Motor neuron (in vitro differentiated cells): ENCODE results near the gene MYL9. TPM values are rescaled to one million over a fixed set of nuclear protein-coding genes. Genes with fewer than 3 reads are reported as not detected.

Source experiments
- ATAC-seq, 8 experiments: fragments of 200-7000 bp; cut with Tn5 transposase; replicated peaks in 6 of 8; 2 replicates each; pipeline ENCODE4 v1.8.0; 2021; ENCODE audit warnings: mild to moderate bottlenecking in 8 of 8, moderate library complexity in 8 of 8
- H3K27ac ChIP-seq, 2 donors: fragments of 250-450 bp; sonication (Bioruptor Pico); 2 replicates each; pipeline ENCODE4 v1.9.0; 2021; ENCODE audit warnings: antibody characterized with exemption in 2 of 2, mild to moderate bottlenecking in 2 of 2, moderate library complexity in 1 of 2
- H3K4me1 ChIP-seq, 2 donors: fragments of 250-450 bp; sonication (Bioruptor Pico); replicated peaks in 1 of 2; 2 replicates each; pipeline ENCODE4 v1.6.1; 2021; ENCODE audit warnings: antibody characterized with exemption in 2 of 2, mild to moderate bottlenecking in 2 of 2, moderate library complexity in 1 of 2
- H3K4me3 ChIP-seq, 5 donors: fragments of 250-450 bp; sonication (Bioruptor Pico); 2 replicates each; pipeline ENCODE4 v1.9.0; 2021; ENCODE audit warnings: antibody characterized with exemption in 5 of 5, mild to moderate bottlenecking in 5 of 5, moderate library complexity in 4 of 5
- WGBS, 10 experiments: fragments of 450-650 bp; shearing (Covaris generic); methylation state at CpG; one replicate each; pipeline ENCODE4 v1.0.0; 2022; 5-methylcytosine and 5-hydroxymethylcytosine counted together
- in situ Hi-C, 9 experiments: fragments of 400-800 bp; cut with MboI; loops; one replicate each; pipeline ENCODE4 v1.15.0; 2021; ENCODE audit warnings: low sequenced_read_pairs in 9 of 9, low pct_unique_long_range_greater_than_20kb in 2 of 9; ENCODE audit not compliant: unreplicated experiment in 9 of 9
- total RNA-seq, 8 experiments: library from RNA; unstranded; fragments of 300-600 nt; gene quantifications; 2 replicates each; pipeline versions ENCODE4 v1.2.3 to v1.2.4, GENCODE V29; 2022

MYL9 gene
- total RNA-seq, 8 experiments from 2014 or later = 0.05 to 240 (median 8.8) TPM

DNA sequence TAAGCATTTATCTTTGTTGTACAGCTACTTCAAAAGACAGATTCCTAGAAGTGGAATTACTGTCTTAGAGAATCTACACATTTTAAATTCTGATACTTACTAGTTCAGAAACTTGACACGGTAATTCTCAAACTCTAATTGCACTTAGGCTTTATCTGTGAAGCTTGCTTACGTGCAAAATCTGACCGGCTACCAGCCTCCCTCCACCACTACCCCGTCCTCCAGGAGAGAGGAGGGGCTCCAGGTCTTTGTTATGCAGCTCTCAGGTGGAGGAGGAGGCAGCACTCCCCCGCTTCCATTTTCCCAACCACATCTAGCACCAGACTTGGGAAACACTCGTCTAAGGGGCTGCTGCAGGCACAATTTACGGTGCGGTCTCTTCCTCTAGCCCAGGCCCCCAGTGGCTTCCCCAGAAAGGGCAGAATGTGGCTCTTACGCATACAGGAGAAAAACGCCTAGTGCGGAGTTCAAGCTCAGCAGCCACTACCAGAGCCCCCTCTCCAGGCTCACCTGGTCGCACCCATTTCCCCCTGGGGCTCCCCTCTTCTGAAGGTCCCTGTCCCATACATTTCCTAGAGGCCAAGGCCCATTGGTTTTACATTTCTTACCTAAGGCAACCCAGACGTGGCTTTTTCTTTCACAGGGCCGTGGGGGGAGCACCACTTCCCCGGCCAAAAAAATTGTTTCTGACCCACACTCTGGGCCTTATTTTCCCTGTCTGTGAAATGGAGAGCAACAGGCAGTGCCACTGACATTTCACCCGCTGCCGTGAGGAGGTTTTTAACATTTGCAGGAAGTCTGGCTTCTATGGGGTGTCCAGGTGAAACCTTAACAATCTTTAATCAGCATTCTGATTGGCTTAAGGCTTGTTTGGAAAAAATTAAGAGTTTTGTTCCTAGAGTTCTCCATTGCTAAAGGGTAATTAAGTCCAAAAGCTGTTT lies 30.5 kb downstream of the MYL9 start:
- ATAC-seq = no peak
- peaks cover 5 to 19% of the 10 kb centered on the region in 2 donors for H3K4me1 ChIP-seq
- in situ Hi-C loops = no loop called here
- H3K27ac ChIP-seq = no peak overlapping the region
- no peak overlapping the region for H3K4me3 ChIP-seq
- 13 to 100% (median 40%) methylated on average over 2 to 11 of the region's 17 CpGs for WGBS, 10 experiments

DNA sequence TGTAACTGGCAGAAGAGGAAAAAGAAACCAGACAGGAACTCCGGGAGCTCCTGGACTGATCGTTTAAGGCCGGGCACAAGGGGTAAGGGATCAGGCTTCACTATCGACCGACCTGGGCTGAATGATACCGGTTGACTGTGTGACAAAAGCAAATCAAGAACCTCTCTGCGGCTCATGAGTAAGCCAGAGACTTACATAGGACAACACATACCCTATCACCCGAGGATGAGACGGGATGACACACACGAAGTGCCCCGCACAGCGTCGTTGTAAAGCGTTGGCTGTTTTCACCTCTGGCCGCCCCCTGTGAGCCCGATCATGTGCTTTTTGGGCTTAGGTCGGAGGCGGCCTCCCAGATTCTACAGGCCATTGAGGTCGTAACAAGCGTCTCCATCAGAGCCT lies 31.4 kb downstream of the MYL9 start:
- peak overlapping the region in 1 of 2 donors; percentile 2 for H3K27ac ChIP-seq
- H3K4me1 ChIP-seq = peaks cover 5 to 19% of the 10 kb centered on the region in 2 donors
- peak overlapping the region in 4 of 5 donors; percentile 43 to 58 (median 53) for H3K4me3 ChIP-seq
- ATAC-seq = peak in 6 of 8 experiments; percentile 3 to 21 (median 9)
- in situ Hi-C loops = no loop called here
- WGBS, 10 experiments = 10 to 51% (median 33%) methylated on average over 4 to 17 of the region's 20 CpGs; no CpG with 5 or more reads in 5 of the 10 experiments

DNA sequence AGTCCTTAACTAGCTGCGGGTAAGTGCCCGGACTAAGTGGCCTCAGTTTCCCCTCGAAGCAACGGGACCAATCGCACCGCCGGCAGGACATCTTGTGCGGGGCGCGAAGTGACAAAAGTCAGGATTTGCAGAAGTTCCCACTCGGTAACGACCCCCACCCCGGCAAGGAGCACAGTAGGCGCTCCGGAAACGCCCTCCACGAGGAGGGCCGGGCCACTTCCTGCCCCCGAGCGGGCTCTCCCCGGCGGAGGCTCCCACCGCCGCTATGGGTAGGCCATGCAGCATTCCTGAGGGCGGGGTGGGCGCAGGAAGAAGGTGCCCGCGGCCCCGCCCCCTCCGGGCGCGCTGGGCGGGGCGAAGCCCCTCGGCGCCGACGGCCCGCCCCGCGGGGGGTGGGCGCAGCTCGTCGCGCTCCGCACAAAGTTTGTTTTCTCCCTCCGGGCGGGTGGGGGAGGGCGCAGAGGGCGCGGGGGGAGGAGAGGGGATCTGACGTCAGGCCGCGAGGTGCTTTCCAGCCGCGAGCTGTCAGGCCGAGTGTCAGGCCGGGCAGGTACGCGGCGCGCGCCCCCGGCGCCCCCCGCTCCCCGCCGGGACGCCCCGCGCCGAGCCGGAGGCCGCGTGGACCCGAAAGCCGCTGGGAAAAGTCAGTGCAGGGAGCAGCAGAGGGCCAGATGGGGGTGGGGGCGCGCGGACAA lies 31.9 kb downstream of the MYL9 start, which contains the start of gene TGIF2:
Gene TGIF2 (plus strand): TSS at position 495 of the 695 bp plus-strand sequence. CDS start 5,178 bp downstream, outside the sequence.
- Histone ChIP-seq H3K27ac (peak within 1 kb of the TSS; percentile 50 to 81), H3K4me1 (peaks cover 5 to 19% of the 10 kb centered on the region in 2 donors), H3K4me3 (peak within 1 kb of the TSS; percentile 39 to 58 (median 52))
- peak; percentile 49 to 80 (median 74) for ATAC-seq
- in situ Hi-C loops = no loop called here
- WGBS, 10 experiments = 10 to 14% (median 12%) methylated on average over 1 to 5 of the region's 80 CpGs; no CpG with 5 or more reads in 7 of the 10 experiments

DNA sequence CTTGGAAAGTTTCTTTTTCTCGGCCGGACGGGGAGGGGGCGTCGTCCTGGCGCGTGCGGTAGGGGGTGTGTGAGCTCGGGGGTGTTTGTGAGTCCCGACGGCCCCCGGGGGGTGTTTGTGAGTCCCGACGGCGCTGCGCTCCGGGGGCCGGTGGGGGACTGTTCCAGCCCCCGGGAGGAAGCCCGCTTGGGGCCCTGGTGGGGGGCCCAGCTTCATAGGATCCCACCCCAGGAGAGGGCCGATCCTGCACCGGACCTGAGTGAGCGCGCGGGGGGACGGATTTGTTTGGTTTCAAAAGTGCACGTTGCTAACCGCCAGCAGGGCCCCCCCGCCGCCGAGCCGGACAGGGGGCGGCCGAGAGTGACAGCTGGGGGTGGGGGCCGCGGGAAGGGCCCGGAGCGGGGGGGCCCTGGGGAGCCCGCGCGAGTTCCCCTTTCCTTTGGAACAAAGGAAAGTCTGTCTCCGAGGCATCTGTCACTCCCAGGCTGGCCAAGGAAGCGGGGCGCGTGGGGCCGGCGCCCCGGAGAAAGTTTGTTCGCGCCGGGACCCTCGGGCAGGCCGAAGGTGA lies 32.6 kb downstream of the MYL9 start:
- H3K27ac ChIP-seq = peak overlapping the region; percentile 50 to 81
- peaks cover 5 to 19% of the 10 kb centered on the region in 2 donors for H3K4me1 ChIP-seq
- H3K4me3 ChIP-seq = peak overlapping the region; percentile 39 to 58 (median 52)
- no CpG with 5 or more reads among the region's 53 CpGs for WGBS, 10 experiments
- in situ Hi-C loops = no loop called here
- ATAC-seq = peak in 7 of 8 experiments; percentile 1 to 57 (median 13)

DNA sequence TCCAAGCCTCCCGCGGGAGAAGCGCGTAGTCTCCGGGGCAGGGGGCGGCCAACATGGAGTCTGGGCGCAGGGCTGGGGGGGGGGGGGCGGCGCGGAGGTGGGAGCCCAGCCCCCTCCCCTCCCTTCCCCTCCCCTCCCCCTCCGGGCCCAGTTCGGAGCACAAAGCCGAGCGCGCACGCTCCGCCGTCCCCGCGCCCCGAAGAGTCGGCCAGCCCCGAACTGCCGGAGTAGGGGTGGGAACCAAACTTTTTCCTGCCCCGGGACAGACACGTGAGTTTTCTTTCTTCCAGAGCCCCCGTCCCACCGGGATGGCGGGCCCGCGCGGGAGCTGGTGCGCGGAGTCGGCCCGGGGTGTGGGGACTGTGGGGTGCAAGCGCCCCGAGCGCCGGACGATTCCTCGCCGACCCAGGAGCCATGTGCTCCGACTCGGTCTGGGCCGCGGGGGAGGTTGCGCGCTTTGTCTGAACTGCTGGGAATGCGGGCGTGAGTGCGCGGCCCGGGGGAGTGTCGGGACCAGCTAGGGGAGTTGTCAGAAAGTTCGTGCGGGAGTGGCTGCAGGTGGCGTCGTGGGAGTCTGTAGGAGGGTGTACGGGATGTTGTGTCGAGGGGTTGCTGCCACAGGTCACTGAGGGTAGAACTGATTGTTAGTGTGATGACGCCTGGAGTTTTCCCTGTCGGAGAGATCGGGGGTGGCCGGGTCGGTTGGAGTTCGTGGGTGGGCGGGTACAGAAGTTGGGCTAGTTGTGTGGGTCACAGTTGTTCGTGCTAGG lies 33.2 kb downstream of the MYL9 start:
- peak overlapping the region; percentile 39 to 58 (median 52) for H3K4me3 ChIP-seq
- peaks cover 5 to 19% of the 10 kb centered on the region in 2 donors for H3K4me1 ChIP-seq
- WGBS, 10 experiments = 2 to 7% methylated on average over 6 to 10 of the region's 69 CpGs; no CpG with 5 or more reads in 8 of the 10 experiments
- ATAC-seq = peak; percentile 14 to 60 (median 21)
- in situ Hi-C loops = no loop called here
- peak overlapping the region; percentile 50 to 81 for H3K27ac ChIP-seq

DNA sequence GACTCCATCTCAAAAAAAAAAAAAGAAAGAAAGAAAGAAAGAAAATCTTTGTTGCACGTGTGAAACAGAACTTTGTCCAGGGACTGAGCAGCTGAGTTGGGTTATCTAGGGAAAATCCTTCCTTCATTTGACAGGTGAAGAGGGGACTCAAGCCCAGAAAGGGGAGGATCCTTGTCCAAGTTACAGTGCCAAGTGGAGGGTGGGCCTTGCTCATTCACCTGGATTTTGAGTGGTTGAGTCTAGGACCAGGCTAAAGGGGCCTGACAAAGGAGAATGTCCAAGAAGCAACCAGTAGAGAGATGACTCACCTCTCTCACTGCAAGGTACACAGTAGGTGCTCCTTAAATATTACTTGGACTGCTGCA lies 34.7 kb downstream of the MYL9 start:
- H3K4me1 ChIP-seq = peaks cover 5 to 19% of the 10 kb centered on the region in 2 donors
- 67 to 100% (median 100%) methylated on average over 1 of the region's 1 CpG; no CpG with 5 or more reads in 5 of the 10 experiments for WGBS, 10 experiments
- ATAC-seq = no peak
- H3K27ac ChIP-seq = no peak overlapping the region
- H3K4me3 ChIP-seq = no peak overlapping the region
- in situ Hi-C loops = no loop called here

DNA sequence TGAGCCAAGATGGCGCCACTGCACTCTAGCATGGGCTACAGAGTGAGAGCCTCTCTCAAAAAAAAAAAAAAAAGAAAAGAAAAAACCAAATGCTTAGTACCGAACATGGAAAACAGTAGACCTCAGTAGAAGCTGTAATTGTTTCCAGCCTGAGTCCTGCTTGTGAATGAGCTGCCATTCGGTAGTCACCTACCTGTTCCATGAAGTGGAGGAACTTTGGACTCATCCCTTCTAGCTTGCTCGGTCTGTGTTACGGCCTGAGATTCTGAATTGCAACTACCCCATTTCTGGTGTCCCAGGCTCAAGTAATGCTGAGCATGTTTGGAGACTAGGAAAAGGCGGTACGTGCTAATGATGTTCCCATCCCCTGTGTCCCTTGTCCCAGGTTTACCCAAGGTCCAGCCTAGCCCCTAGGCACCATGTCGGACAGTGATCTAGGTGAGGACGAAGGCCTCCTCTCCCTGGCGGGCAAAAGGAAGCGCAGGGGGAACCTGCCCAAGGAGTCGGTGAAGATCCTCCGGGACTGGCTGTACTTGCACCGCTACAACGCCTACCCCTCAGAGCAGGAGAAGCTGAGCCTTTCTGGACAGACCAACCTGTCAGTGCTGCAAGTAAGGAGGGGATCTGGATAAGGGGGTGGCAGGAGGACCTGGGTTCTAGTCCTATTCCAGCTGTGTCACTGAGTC lies 37.2 kb downstream of the MYL9 start:
- no peak for ATAC-seq

DNA sequence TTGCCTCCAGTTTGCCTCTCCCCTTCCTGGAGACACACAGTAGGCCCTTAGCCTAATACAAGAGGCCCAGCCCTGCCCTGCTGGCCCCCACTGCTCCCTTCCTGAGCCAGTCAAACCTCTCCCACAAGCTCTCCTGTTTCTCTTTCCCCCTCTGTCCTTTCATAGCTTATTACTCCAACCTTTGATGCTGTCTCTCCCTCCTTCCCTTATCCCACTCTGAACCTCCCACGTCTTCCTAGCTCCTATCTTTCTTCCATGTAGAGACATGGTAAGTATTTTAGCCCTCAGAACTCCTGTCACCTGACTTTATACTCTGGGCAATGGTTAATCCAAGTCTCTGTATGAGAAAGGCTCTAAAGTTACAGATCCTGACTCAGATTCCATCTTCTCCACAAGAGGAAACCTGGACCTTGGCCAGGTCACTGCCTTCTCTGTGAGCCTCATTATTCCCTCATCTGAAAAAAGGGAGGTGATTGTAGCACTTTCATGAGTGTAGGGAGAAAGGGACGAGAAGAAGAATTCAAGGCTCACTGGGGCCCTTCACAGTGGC lies 38.8 kb downstream of the MYL9 start:
- no peak overlapping the region for H3K27ac ChIP-seq
- 0 to 100% (median 80%) methylated on average over 1 to 2 of the region's 2 CpGs; no CpG with 5 or more reads in 3 of the 10 experiments for WGBS, 10 experiments
- peaks cover 3 to 5% of the 10 kb centered on the region in 2 donors for H3K4me1 ChIP-seq
- in situ Hi-C loops = no loop called here
- no peak overlapping the region for H3K4me3 ChIP-seq
- ATAC-seq = no peak

More for the DNA sequence above, 37.2 kb downstream of the MYL9 start:
- in situ Hi-C loops = no loop called here
- Histone ChIP-seq H3K4me1 (peaks cover 0 to 3% of the 10 kb centered on the region in 2 donors), H3K4me3 (no peak overlapping the region), H3K27ac (no peak overlapping the region)
- WGBS, 10 experiments = 60 to 100% (median 96%) methylated on average over 1 to 8 of the region's 15 CpGs; no CpG with 5 or more reads in 1 of the 10 experiments

DNA sequence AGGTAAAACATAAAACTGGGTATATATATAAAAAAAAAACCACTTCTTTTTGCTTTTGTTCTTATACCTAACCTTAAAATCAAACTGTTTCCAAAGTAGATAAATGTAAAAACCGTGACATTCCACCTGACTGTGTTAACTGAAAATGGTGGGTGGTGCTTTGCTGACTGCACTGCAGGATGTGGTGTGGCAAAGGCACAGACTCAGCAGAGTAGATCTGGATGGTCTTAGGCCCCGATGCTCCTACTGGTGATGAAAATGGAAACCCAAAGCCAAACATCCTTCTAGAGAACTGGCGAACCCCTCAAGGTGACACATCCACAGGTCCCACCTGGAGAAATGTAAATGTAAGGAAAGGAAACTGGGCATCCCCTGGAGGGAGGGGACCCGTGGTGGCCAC lies 41.0 kb downstream of the MYL9 start:
- ATAC-seq = no peak
- Histone ChIP-seq H3K4me1 (peaks cover 6 to 16% of the 10 kb centered on the region in 2 donors), H3K4me3 (no peak overlapping the region), H3K27ac (no peak overlapping the region)
- WGBS, 10 experiments = 78 to 100% (median 93%) methylated on average over 1 to 4 of the region's 4 CpGs; no CpG with 5 or more reads in 4 of the 10 experiments
- in situ Hi-C loops = no loop called here

DNA sequence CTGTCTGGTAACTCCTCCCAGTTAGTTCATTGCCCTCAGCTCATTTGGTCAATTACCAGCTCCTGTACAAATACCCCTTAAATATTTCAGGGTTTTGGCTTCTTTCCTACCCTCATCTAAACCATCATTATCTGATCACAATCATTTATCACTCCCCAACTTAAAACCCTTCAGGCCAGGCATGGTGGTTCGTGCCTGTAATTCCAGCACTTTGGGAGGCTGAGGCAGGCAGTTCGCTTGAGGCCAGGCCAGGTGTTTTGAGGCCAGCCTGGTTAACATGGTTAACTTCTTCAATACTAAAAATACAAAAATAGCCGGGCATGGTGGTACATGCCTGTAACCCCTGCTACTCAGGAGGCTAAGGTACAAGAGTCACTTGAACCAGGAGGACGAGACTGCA lies 41.5 kb downstream of the MYL9 start:
- H3K27ac ChIP-seq = no peak overlapping the region
- no peak overlapping the region for H3K4me3 ChIP-seq
- no peak for ATAC-seq
- H3K4me1 ChIP-seq = peaks cover 6 to 16% of the 10 kb centered on the region in 2 donors
- 90 to 100% (median 100%) methylated on average over 1 to 4 of the region's 4 CpGs; no CpG with 5 or more reads in 3 of the 10 experiments for WGBS, 10 experiments
- in situ Hi-C loops = no loop called here

DNA sequence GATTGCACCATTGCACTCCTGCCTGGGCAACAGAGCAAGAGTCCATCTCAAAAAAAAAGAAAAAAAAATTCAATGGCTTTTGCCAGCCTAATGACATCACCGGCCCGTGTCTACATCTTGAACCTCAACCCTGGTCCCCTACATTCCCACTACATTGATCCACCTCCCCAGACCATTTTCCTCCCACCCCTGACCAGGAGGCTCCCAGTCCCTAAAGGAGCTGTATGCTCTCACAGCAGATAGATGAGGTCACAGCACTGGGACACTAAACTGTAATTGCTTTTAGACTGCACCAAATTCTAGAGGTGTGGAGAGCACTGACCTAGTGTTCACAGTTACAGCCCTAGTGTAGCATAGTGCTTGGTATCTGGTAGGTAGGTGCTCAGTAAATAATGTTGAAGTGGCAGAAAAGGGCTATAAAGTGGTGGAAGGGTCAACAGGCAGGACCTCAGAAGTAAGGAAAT lies 42.7 kb downstream of the MYL9 start:
- H3K27ac ChIP-seq = no peak overlapping the region
- ATAC-seq = peak in 1 of 8 experiments; percentile 28
- peaks cover 6 to 16% of the 10 kb centered on the region in 2 donors for H3K4me1 ChIP-seq
- no peak overlapping the region for H3K4me3 ChIP-seq
- 80 to 100% (median 100%) methylated on average over 1 to 2 of the region's 2 CpGs; no CpG with 5 or more reads in 7 of the 10 experiments for WGBS, 10 experiments
- in situ Hi-C loops = no loop called here
